HFF-Myc (cell line): ENCODE results near the gene EYS.

Experiments
- DNase-seq: peaks from one replicate; pipeline ENCODE4 v3.0.0-alpha.2; 2011; ENCODE audit warnings: low read depth; ENCODE audit errors: extremely low read depth
- H3K4me3 ChIP-seq: replicated peaks from 2 replicates; pipeline ENCODE4 v1.5.1; 2011; ENCODE audit warnings: low read depth, mild to moderate bottlenecking, control low read depth, low read length
- CTCF ChIP-seq: IDR thresholded peaks from 2 replicates; pipeline ENCODE4 v1.5.1; 2012; ENCODE audit warnings: mild to moderate bottlenecking, low read depth, low read length, control low read depth; ENCODE audit errors: missing control alignments

Gene EYS

GRCh38 chr6:64429926-64430325 lies 1277.1 kb downstream of the EYS start:
- no peak for DNase-seq
- no peak for TF ChIP-seq CTCF
- no peak overlapping the region for H3K4me3 ChIP-seq

GRCh38 chr6:64428186-64428585 lies 1278.8 kb downstream of the EYS start:
- TF ChIP-seq CTCF, result no peak
- no peak for DNase-seq
- no peak overlapping the region for H3K4me3 ChIP-seq

- no peak overlapping the region for H3K4me3 ChIP-seq
- no peak for TF ChIP-seq CTCF
- DNase-seq, result no peak
These were observed 1291.1 kb downstream of the EYS start for GRCh38 chr6:64415926-64416325.

- TF ChIP-seq CTCF, result no peak
- no peak for DNase-seq
- H3K4me3 ChIP-seq, result no peak overlapping the region
These were observed 1295.8 kb downstream of the EYS start for GRCh38 chr6:64411226-64411625.

GRCh38 chr6:64409948-64410347 lies 1297.1 kb downstream of the EYS start:
- H3K4me3 ChIP-seq, result no peak overlapping the region
- no peak for TF ChIP-seq CTCF
- DNase-seq, result no peak

- TF ChIP-seq CTCF, result no peak
- no peak overlapping the region for H3K4me3 ChIP-seq
- no peak for DNase-seq
These were observed 1302.6 kb downstream of the EYS start for GRCh38 chr6:64404396-64404795.

GRCh38 chr6:64383277-64383676 lies 1323.7 kb downstream of the EYS start:
- no peak for TF ChIP-seq CTCF

More at GRCh38 chr6:64383277-64383676, 1323.7 kb downstream of the EYS start:
- H3K4me3 ChIP-seq, result no peak overlapping the region
- no peak for DNase-seq
